ENCODE measurements around the gene SLC2A8.

SLC2A8 gene

GRCh38 chr9:127384901-127385300, 12.1 kb upstream of the SLC2A8 start:
- Histone ChIP-seq H3K27me3 (replicated peaks; ENCODE audit: insufficient read depth, low read length) (no peaks in the 10 kb centered on the region), H3K9me3 (replicated peaks; ENCODE audit: insufficient read depth, low read length) (no peaks in the 10 kb centered on the region), H3K4me2 (ENCODE audit: low read depth, low read length) (no peak overlapping the region), H3K27ac (ENCODE audit: low read length) (no peak overlapping the region), H3K79me2 (ENCODE audit: low read length) (no peaks in the 10 kb centered on the region), H3K4me1 (ENCODE audit: low read length) (peaks cover 4% of the 10 kb centered on the region; the same call in 1 of the 2 replicates), H3F3A (ENCODE audit: insufficient read depth, low read length) (no peaks in the 10 kb centered on the region), H3K9ac (ENCODE audit: low read length) (no peak overlapping the region), H3K4me3 (ENCODE audit: low read length) (no peak overlapping the region), H4K20me1 (ENCODE audit: insufficient read depth, low read length) (no peaks in the 10 kb centered on the region), H3K36me3 (replicated peaks; ENCODE audit: insufficient read depth, low read length) (no peaks in the 10 kb centered on the region), H2AFZ (ENCODE audit: low read length) (no peak overlapping the region), H3K9me2 (replicated peaks; ENCODE audit: insufficient read depth, low read length) (no peaks in the 10 kb centered on the region)
- TF ChIP-seq EZH2 (optimal IDR thresholded peaks at IDR 0.05; ENCODE audit: low read depth, low read length) (no peak), EZH2phosphoT487 (IDR thresholded peaks at IDR 0.05; ENCODE audit: low read length) (no peak)
- TF ChIP-seq, protein P1, sequence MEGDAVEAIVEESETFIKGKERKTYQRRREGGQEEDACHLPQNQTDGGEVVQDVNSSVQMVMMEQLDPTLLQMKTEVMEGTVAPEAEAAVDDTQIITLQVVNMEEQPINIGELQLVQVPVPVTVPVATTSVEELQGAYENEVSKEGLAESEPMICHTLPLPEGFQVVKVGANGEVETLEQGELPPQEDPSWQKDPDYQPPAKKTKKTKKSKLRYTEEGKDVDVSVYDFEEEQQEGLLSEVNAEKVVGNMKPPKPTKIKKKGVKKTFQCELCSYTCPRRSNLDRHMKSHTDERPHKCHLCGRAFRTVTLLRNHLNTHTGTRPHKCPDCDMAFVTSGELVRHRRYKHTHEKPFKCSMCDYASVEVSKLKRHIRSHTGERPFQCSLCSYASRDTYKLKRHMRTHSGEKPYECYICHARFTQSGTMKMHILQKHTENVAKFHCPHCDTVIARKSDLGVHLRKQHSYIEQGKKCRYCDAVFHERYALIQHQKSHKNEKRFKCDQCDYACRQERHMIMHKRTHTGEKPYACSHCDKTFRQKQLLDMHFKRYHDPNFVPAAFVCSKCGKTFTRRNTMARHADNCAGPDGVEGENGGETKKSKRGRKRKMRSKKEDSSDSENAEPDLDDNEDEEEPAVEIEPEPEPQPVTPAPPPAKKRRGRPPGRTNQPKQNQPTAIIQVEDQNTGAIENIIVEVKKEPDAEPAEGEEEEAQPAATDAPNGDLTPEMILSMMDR (IDR thresholded peaks at IDR 0.05; ENCODE audit: low read length) = no peak
- no peak for DNase-seq

- DNase-seq = no peak
- Histone ChIP-seq H3K4me2 (ENCODE audit: low read depth, low read length) (no peak overlapping the region), H3K79me2 (ENCODE audit: low read length) (no peaks in the 10 kb centered on the region), H3K9ac (ENCODE audit: low read length) (no peak overlapping the region), H3K4me3 (ENCODE audit: low read length) (no peak overlapping the region), H3K4me1 (ENCODE audit: low read length) (peaks cover 4% of the 10 kb centered on the region; the same call in 1 of the 2 replicates), H3K9me3 (replicated peaks; ENCODE audit: insufficient read depth, low read length) (no peaks in the 10 kb centered on the region), H2AFZ (ENCODE audit: low read length) (no peak overlapping the region), H4K20me1 (ENCODE audit: insufficient read depth, low read length) (no peaks in the 10 kb centered on the region), H3K9me2 (replicated peaks; ENCODE audit: insufficient read depth, low read length) (no peaks in the 10 kb centered on the region), H3F3A (ENCODE audit: insufficient read depth, low read length) (no peaks in the 10 kb centered on the region), H3K27me3 (replicated peaks; ENCODE audit: insufficient read depth, low read length) (no peaks in the 10 kb centered on the region), H3K36me3 (replicated peaks; ENCODE audit: insufficient read depth, low read length) (no peaks in the 10 kb centered on the region), H3K27ac (ENCODE audit: low read length) (no peak overlapping the region)
- TF ChIP-seq, protein P1 (IDR thresholded peaks at IDR 0.05; ENCODE audit: low read length) = no peak
- TF ChIP-seq EZH2phosphoT487 (IDR thresholded peaks at IDR 0.05; ENCODE audit: low read length) = no peak
- no peak for TF ChIP-seq EZH2 (optimal IDR thresholded peaks at IDR 0.05; ENCODE audit: low read depth, low read length)
These were observed 10.7 kb upstream of the SLC2A8 start for GRCh38 chr9:127386249-127386648.

- Histone ChIP-seq H4K20me1 (ENCODE audit: insufficient read depth, low read length) (no peaks in the 10 kb centered on the region), H3K27me3 (replicated peaks; ENCODE audit: insufficient read depth, low read length) (no peaks in the 10 kb centered on the region), H3K9me3 (replicated peaks; ENCODE audit: insufficient read depth, low read length) (no peaks in the 10 kb centered on the region), H2AFZ (ENCODE audit: low read length) (no peak overlapping the region), H3K4me2 (ENCODE audit: low read depth, low read length) (no peak overlapping the region), H3K27ac (ENCODE audit: low read length) (no peak overlapping the region), H3K9me2 (replicated peaks; ENCODE audit: insufficient read depth, low read length) (no peaks in the 10 kb centered on the region), H3K4me3 (ENCODE audit: low read length) (no peak overlapping the region), H3K36me3 (replicated peaks; ENCODE audit: insufficient read depth, low read length) (no peaks in the 10 kb centered on the region), H3K9ac (ENCODE audit: low read length) (no peak overlapping the region), H3K4me1 (ENCODE audit: low read length) (peaks cover 4% of the 10 kb centered on the region; the same call in 1 of the 2 replicates), H3K79me2 (ENCODE audit: low read length) (no peaks in the 10 kb centered on the region), H3F3A (ENCODE audit: insufficient read depth, low read length) (no peaks in the 10 kb centered on the region)
- TF ChIP-seq EZH2phosphoT487 (IDR thresholded peaks at IDR 0.05; ENCODE audit: low read length) (no peak), EZH2 (optimal IDR thresholded peaks at IDR 0.05; ENCODE audit: low read depth, low read length) (no peak)
- TF ChIP-seq, protein P1 (IDR thresholded peaks at IDR 0.05; ENCODE audit: low read length) = no peak
- DNase-seq = no peak
These were observed 10.0 kb upstream of the SLC2A8 start for GRCh38 chr9:127386981-127387380.

All from MM.1S (cell line).